Caki2 (cell line): Measurements from ENCODE around the gene DGCR6. TPM values are rescaled to one million over a fixed set of nuclear protein-coding genes. Genes with fewer than 3 reads are reported as not detected.
"Not testable (repeated sequence)": the region's sequence is repeated elsewhere in the genome, so short reads cannot be mapped to it uniquely, and the experiment has no call there.

Source experiments
- DNase-seq: peaks from one replicate; pipeline ENCODE4 v3.0.0-alpha.2; 2015; ENCODE audit warnings: low read depth
- in situ Hi-C: cut with HindIII; loops from 2 replicates; pipeline ENCODE4 v1.10.0; 2016; ENCODE audit warnings: low sequenced_read_pairs, low pct_unique_long_range_greater_than_20kb, mixed read lengths
- total RNA-seq: library from RNA; depleted of rRNA; stranded (reverse); fragments of >200 nt; shearing (Covaris generic); gene quantifications from 2 replicates; pipeline ENCODE4 v1.2.3, GENCODE V29; 2014; ENCODE audit warnings: low replicate concordance; rRNA removed

DGCR6 gene
- total RNA-seq, 1 experiment from 2014 or later, result not detected

- DNase-seq, in situ Hi-C loops: not testable (repeated sequence)
Measured at GRCh38 chr22:18956956-18957355, 50.8 kb downstream of the DGCR6 start.

- in situ Hi-C loops, DNase-seq: not testable (repeated sequence)
Measured at GRCh38 chr22:18957621-18958320, 51.7 kb downstream of the DGCR6 start.

- DNase-seq, in situ Hi-C loops: not testable (repeated sequence)
Measured at GRCh38 chr22:18958321-18958705, 52.2 kb downstream of the DGCR6 start.

- in situ Hi-C loops, DNase-seq: not testable (repeated sequence)
Measured at GRCh38 chr22:18958738-18959137, 52.6 kb downstream of the DGCR6 start.

GRCh38 chr22:18959266-18959665 lies 53.1 kb downstream of the DGCR6 start:
- DNase-seq, in situ Hi-C loops: not testable (repeated sequence)

GRCh38 chr22:18959741-18960140 lies 53.6 kb downstream of the DGCR6 start:
- DNase-seq, in situ Hi-C loops: not testable (repeated sequence)

GRCh38 chr22:18960166-18960820 lies 54.2 kb downstream of the DGCR6 start:
- in situ Hi-C loops, DNase-seq: not testable (repeated sequence)

- in situ Hi-C loops, DNase-seq: not testable (repeated sequence)
Measured at GRCh38 chr22:18961201-18961600, 55.1 kb downstream of the DGCR6 start.

Other genes starting within 250 kb of the DGCR6 start
- 7.0 and 23.5 TPM in 2 replicates for gene PRODH, start 30.0 kb downstream of the DGCR6 start, total RNA-seq
- gene DGCR2, start 216.1 kb downstream of the DGCR6 start, total RNA-seq, result 72.3 and 72.7 TPM in 2 replicates
- gene TSSK2, start 225.0 kb downstream of the DGCR6 start, total RNA-seq, result not detected in 2 replicates
- gene ESS2, start 238.3 kb downstream of the DGCR6 start, total RNA-seq, result 41.6 and 52.1 TPM in 2 replicates
- not detected in 2 replicates for gene GSC2, start 244.0 kb downstream of the DGCR6 start, total RNA-seq